HL-60/S4 (cell line): ENCODE results near the gene LENG1.
"Not testable (repeated sequence)": the region's sequence is repeated elsewhere in the genome, so short reads cannot be mapped to it uniquely, and the experiment has no call there.

Source experiments
- in situ Hi-C: fragments of 300-500 bp; cut with MboI; formaldehyde crosslinking; loops from 2 replicates; pipeline ENCODE4 v1.14.3; 2022; ENCODE audit warnings: low sequenced_read_pairs

LENG1 gene

DNA sequence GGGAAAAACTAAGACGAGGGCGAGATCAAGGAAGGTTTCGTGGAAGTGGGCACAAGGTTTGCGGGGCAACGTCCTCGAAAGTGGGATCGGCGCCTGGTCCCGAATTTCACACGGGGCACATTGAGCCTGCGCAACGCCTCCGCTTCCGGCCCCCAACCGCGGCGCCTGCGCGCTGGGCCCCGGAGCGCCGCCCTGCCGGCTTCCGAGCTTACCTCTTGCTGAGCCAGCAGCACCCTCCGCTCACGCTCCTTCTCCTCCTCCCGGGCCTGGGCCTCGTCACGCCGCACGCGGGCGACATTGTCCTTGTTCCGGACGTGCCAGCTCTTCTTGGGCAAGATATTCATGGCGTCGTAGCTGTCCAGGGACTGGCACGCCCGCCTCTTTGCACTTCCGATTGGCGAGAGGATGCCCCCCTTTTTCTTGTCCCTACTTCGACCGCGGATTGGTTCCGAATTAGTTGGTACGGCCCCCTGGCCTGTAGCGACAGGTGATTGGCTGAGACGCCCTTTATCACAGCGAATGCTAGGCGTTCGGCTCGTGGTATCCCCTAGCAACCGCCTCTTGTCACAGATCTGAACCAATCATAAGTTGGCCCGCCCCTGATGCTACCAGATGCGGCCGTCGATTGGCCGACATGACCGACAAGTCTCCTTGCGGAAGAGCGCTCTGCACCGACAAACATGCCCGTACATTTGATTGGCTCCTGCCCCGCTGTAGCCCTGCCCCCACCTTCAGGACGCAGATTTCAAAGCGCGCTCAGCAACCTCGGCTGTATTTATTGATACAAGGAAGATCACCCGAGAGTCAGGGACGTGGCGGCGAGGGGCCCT lies at the start of gene LENG1:
TSS of gene LENG1 (minus strand) at position 370 of the 830 bp plus-strand sequence. CDS start at position 344, 26 bp downstream.
- in situ Hi-C loops, result no loop called here

GRCh38 chr19:54208784-54209057 lies 49.2 kb upstream of the LENG1 start:
- in situ Hi-C loops, result no loop called here

- in situ Hi-C loops, result no loop called here
Observed at GRCh38 chr19:54207983-54208783, 48.7 kb upstream of the LENG1 start.

GRCh38 chr19:54207676-54207982 lies 48.1 kb upstream of the LENG1 start:
- in situ Hi-C loops, result no loop called here

GRCh38 chr19:54207193-54207592 lies 47.7 kb upstream of the LENG1 start:
- in situ Hi-C loops, result not testable (repeated sequence)

- in situ Hi-C loops, result no loop called here
Observed at GRCh38 chr19:54206831-54207177, 47.3 kb upstream of the LENG1 start.

DNA sequence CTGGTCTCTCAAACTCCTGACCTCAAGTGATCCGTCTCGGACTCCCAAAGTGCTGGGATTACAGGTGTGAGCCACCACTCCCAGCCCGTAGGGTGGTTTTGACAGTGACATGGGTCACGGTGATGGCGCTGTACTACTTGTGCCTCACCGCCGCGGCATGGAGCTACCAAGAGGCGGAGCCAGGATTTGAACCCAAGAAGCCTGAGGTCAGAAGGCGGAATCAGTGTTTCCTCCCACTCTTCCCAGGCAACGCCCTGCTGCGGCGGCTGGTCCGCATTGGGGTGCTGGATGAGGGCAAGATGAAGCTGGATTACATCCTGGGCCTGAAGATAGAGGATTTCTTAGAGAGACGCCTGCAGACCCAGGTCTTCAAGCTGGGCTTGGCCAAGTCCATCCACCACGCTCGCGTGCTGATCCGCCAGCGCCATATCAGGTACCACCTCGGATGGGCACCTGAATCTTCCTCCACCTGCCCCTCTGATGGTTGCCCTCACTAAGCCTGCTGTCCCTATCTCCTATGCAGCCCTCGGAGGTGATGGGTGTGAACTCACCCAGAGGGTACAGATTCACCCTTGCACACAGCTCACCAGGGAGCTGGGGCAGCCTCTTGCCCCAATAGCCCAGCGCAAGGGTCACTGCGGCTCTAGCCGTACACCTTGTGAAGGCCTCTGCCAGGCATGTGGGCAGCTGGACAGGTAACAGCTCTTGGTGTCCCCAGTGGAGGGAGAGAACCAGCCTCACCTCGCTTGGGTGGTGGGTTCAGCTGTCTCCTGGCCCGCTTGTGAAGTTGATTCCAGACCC lies 46.7 kb upstream of the LENG1 start:
- in situ Hi-C loops, result no loop called here

DNA sequence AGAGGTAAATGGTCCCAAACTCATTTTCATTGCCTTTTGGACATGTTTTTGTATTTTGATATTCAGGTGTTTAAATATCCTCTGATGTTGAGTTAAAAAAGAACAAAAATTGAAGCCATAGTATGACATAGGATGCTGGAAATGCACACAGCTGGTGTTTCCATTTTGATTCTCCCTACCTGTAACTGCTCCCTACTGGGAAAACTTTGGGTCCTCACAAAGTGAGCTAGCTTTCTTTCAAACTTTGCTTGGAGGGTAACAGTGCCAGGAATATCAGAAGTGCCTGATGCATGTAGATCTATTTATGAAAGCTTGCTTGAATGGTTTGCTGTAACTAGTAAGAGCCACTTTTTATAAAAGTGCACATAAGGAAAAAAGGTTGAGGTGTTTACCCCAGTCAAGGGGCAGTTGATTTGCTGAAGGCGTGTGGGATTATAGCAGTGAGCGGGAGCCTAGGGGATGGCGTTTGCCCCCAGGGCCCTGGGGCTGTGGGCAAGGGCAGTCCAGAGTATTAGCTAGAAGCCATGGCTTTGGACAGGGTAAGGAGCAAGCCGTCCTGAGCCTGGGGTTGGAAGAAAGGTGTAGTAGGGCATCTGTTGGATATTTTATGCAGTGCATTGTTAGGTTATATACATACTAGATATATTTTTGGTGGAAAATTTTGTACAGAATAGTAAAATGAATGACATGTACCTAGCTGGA lies 45.4 kb upstream of the LENG1 start:
- in situ Hi-C loops, result no loop called here

DNA sequence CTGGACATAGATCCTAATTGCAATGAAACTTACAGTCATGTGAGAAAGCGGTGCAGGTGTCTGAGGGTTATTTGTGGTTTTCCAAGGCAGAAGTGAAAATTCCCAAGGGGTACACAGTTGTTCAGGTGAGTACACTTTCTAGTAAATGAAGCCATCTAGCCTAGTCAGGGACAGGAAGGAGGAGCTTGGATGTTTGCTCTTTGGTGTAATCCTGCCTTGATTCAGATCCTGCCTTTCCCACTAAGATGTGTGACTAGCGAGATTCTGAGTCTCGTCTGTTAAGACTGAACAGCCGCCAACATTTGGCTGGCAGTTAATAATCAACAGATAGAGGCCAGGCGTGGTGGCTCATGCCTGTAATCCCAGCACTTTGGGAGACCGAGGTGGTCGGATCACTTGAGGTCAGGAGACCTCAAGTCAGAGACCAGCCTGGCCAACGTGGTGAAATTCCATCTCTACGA lies 43.7 kb upstream of the LENG1 start:
- in situ Hi-C loops, result no loop called here

GRCh38 chr19:54201980-54202379 lies 42.5 kb upstream of the LENG1 start:
- in situ Hi-C loops, result no loop called here

- in situ Hi-C loops, result no loop called here
Observed at GRCh38 chr19:54201172-54201701, 41.7 kb upstream of the LENG1 start.

DNA sequence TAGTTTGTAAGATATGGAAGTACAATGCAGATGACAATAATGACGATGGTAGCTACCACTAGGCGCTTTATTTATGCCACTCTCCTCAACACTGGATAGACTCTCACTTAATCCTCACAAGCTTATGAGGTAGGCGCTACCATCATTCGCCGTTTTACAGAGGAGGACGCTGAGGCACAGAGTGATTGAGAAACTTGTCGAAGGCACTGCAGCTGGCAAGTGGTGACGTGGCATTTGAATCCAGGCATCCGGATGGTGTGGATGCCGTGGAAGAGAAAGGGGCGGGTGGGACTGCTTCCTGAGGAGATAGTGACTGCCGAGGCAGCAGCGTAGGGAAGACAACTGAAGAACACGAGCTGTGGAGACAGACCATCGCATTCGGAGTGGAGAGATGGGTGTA lies 39.9 kb upstream of the LENG1 start:
- in situ Hi-C loops, result no loop called here

GRCh38 chr19:54197121-54197520 lies 37.6 kb upstream of the LENG1 start:
- in situ Hi-C loops, result no loop called here

DNA sequence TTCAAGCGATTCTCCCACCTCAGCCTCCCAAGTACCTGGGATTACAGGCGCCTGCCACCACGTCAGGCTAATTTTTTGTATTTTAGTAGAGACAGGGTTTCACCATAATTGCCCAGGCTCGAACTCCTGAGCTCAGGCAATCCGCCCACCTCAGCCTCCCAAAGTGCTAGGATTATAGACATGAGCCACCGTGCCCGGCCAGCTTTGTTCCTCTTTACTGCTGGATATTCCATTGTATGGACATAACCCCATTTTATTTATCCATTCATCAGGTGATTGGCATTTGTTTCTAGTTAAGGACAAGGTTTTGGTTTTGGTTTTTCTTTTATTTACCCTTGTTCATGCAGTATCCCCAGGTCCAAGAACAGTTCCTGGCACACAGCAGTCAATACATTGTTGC lies 37.0 kb upstream of the LENG1 start:
- in situ Hi-C loops, result no loop called here

GRCh38 chr19:54194463-54194862 lies 34.9 kb upstream of the LENG1 start:
- in situ Hi-C loops, result not testable (repeated sequence)

- in situ Hi-C loops, result no loop called here
Observed at GRCh38 chr19:54193011-54193410, 33.5 kb upstream of the LENG1 start.

GRCh38 chr19:54191811-54192453 lies 32.4 kb upstream of the LENG1 start:
- in situ Hi-C loops, result no loop called here

GRCh38 chr19:54191011-54191810 lies 31.7 kb upstream of the LENG1 start, which contains the start of gene TSEN34:
Gene TSEN34 (plus strand): TSS chr19:54191308. CDS start chr19:54191365, 57 bp downstream.
- in situ Hi-C loops, result no loop called here

- in situ Hi-C loops, result no loop called here
Observed at GRCh38 chr19:54190503-54191010, 31.0 kb upstream of the LENG1 start.
